ENCODE measurements around the gene SOBP.
A peak's percentile ranks its signal among the peaks of the same experiment; 100 is the strongest.

SOBP gene

DNA sequence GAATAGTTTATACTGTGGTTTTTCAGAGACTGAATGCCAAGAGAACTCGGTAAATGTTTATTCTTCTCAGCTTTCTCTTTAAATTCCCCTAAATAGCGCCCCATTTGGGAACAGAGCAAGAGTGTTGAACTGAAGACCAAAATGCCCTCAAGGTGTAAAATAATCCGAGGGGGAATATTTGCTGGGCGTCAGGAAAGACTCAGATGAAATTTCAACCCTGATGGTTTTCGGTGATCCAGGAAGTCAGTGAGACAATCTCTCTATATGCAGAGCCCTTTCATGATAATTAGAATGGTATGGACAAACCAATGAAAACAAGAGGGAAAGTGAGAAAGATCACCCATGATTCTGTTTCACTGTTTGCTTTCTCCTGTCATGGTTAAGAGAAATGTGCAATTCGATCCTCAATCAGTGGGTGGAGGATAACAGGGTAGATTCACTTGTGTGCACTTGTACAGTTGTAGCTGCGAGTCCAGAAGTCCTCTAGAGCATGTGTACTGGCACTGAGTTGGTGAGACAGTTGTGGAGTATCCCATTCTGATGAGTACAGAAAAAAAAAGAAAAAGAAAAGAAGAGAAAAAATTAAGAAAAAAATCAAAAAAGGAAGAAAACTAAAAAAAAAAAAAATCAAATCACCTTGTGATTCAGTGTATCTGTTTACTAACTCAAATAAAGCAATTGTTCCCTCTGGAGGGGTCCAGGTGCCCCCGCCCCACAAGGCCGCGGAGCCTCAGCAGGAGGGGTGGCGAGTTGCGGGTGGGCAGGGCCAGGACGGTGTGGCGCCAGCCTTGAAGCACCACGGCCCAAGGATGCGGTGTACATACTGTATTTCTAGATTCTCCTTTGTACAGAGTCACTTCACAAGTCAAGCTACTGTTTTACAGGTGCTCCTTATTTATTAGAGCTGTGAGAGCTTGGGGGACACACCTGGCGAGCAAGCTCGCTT, 169.3 kb downstream of the SOBP start (continued):
- TF ChIP-seq, protein P1, sequence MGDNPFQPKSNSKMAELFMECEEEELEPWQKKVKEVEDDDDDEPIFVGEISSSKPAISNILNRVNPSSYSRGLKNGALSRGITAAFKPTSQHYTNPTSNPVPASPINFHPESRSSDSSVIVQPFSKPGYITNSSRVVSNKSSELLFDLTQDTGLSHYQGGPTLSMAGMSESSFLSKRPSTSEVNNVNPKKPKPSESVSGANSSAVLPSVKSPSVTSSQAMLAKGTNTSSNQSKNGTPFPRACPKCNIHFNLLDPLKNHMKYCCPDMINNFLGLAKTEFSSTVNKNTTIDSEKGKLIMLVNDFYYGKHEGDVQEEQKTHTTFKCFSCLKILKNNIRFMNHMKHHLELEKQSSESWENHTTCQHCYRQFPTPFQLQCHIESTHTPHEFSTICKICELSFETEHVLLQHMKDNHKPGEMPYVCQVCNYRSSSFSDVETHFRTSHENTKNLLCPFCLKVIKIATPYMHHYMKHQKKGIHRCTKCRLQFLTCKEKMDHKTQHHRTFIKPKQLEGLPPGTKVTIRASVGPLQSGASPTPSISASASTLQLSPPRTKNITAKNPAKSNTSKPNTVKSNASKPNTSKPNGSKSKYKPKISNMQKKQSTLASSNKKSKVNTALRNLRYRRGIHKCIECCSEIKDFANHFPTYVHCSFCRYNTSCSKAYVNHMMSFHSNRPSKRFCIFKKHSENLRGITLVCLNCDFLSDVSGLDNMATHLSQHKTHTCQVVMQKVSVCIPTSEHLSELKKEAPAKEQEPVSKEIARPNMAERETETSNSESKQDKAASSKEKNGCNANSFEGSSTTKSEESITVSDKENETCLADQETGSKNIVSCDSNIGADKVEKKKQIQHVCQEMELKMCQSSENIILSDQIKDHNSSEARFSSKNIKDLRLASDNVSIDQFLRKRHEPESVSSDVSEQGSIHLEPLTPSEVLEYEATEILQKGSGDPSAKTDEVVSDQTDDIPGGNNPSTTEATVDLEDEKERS (tag by site-specific recombination; IDR thresholded peaks at IDR 0.05): no peak
- TF ChIP-seq ZNF426 (tag by site-specific recombination; IDR thresholded peaks at IDR 0.05) (no peak), ZNF555 (tag by site-specific recombination; conservative IDR thresholded peaks at IDR 0.05) (no peak), TRIM28 (IDR thresholded peaks at IDR 0.05; ENCODE audit: borderline replicate concordance, low read length) (peak; percentile 98), ZNF843 (tag by site-specific recombination; IDR thresholded peaks at IDR 0.05) (peak; percentile 98), SETDB1 (IDR thresholded peaks at IDR 0.05; ENCODE audit: insufficient read length, low read length) (no peak), ZNF416 (tag by site-specific recombination; IDR thresholded peaks at IDR 0.05) (no peak), ZNF747 (tag by site-specific recombination; IDR thresholded peaks at IDR 0.05) (no peak), KLF9 (tag by site-specific recombination; IDR thresholded peaks at IDR 0.05; ENCODE audit: low read depth) (no peak), GLI2 (tag by site-specific recombination; IDR thresholded peaks at IDR 0.05; ENCODE audit: borderline replicate concordance, low read depth) (peak; percentile 87), ZBTB7A (tag by site-specific recombination; IDR thresholded peaks at IDR 0.05; ENCODE audit: low read depth) (no peak; the same call in 1 of the 2 replicates), ZNF324 (tag by site-specific recombination; IDR thresholded peaks at IDR 0.05) (peak; percentile 52; the same call in 1 of the 2 replicates), ZNF777 (tag by site-specific recombination; IDR thresholded peaks at IDR 0.05; ENCODE audit: borderline replicate concordance) (no peak), ZNF133 (tag by site-specific recombination; IDR thresholded peaks at IDR 0.05) (peak; percentile 66; the same call in 1 of the 2 replicates), ZNF530 (tag by site-specific recombination; IDR thresholded peaks at IDR 0.05; ENCODE audit: low read depth) (no peak), ZNF837 (tag by site-specific recombination; IDR thresholded peaks at IDR 0.05) (no peak), ZNF629 (tag by site-specific recombination; IDR thresholded peaks at IDR 0.05) (peak; percentile 93), ZNF433 (tag by site-specific recombination; IDR thresholded peaks at IDR 0.05; ENCODE audit: low read depth) (no peak), ZNF146 (tag by site-specific recombination; IDR thresholded peaks at IDR 0.05) (0 out of 2 replicates have a peak, but pooled peaks have one; percentile 10), ZNF776 (tag by site-specific recombination; IDR thresholded peaks at IDR 0.05; ENCODE audit: borderline replicate concordance) (no peak), ZNF311 (tag by site-specific recombination; IDR thresholded peaks at IDR 0.05; ENCODE audit: borderline replicate concordance) (no peak), KLF1 (tag by site-specific recombination; IDR thresholded peaks at IDR 0.05) (peak; percentile 93), ZNF48 (tag by site-specific recombination; IDR thresholded peaks at IDR 0.05) (no peak), ZNF155 (tag by site-specific recombination; IDR thresholded peaks at IDR 0.05) (no peak)
- TF ChIP-seq, protein P2, sequence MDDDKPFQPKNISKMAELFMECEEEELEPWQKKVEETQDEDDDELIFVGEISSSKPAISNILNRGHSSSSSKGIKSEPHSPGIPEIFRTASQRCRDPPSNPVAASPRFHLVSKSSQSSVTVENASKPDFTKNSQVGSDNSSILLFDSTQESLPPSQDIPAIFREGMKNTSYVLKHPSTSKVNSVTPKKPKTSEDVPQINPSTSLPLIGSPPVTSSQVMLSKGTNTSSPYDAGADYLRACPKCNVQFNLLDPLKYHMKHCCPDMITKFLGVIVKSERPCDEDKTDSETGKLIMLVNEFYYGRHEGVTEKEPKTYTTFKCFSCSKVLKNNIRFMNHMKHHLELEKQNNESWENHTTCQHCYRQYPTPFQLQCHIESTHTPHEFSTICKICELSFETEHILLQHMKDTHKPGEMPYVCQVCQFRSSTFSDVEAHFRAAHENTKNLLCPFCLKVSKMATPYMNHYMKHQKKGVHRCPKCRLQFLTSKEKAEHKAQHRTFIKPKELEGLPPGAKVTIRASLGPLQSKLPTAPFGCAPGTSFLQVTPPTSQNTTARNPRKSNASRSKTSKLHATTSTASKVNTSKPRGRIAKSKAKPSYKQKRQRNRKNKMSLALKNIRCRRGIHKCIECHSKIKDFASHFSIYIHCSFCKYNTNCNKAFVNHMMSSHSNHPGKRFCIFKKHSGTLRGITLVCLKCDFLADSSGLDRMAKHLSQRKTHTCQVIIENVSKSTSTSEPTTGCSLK (tag by site-specific recombination; IDR thresholded peaks at IDR 0.05): no peak
- TF ChIP-seq, protein P3, sequence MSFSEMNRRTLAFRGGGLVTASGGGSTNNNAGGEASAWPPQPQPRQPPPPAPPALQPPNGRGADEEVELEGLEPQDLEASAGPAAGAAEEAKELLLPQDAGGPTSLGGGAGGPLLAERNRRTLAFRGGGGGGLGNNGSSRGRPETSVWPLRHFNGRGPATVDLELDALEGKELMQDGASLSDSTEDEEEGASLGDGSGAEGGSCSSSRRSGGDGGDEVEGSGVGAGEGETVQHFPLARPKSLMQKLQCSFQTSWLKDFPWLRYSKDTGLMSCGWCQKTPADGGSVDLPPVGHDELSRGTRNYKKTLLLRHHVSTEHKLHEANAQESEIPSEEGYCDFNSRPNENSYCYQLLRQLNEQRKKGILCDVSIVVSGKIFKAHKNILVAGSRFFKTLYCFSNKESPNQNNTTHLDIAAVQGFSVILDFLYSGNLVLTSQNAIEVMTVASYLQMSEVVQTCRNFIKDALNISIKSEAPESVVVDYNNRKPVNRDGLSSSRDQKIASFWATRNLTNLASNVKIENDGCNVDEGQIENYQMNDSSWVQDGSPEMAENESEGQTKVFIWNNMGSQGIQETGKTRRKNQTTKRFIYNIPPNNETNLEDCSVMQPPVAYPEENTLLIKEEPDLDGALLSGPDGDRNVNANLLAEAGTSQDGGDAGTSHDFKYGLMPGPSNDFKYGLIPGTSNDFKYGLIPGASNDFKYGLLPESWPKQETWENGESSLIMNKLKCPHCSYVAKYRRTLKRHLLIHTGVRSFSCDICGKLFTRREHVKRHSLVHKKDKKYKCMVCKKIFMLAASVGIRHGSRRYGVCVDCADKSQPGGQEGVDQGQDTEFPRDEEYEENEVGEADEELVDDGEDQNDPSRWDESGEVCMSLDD (tag by site-specific recombination; IDR thresholded peaks at IDR 0.05): no peak
- TF ChIP-seq, protein P4, sequence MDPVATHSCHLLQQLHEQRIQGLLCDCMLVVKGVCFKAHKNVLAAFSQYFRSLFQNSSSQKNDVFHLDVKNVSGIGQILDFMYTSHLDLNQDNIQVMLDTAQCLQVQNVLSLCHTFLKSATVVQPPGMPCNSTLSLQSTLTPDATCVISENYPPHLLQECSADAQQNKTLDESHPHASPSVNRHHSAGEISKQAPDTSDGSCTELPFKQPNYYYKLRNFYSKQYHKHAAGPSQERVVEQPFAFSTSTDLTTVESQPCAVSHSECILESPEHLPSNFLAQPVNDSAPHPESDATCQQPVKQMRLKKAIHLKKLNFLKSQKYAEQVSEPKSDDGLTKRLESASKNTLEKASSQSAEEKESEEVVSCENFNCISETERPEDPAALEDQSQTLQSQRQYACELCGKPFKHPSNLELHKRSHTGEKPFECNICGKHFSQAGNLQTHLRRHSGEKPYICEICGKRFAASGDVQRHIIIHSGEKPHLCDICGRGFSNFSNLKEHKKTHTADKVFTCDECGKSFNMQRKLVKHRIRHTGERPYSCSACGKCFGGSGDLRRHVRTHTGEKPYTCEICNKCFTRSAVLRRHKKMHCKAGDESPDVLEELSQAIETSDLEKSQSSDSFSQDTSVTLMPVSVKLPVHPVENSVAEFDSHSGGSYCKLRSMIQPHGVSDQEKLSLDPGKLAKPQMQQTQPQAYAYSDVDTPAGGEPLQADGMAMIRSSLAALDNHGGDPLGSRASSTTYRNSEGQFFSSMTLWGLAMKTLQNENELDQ (tag by site-specific recombination; IDR thresholded peaks at IDR 0.05; ENCODE audit: low read depth): no peak

Measured in HEK293 (cell line).